Breast epithelium (tissue), 3 donors: ENCODE data around the gene STMN1.

ENCODE experiments used
- CTCF ChIP-seq, 3 donors: fragments of 450-650 bp; IDR thresholded peaks; one replicate each; pipeline ENCODE4 v1.5.1; 2016 to 2017; ENCODE audit warnings: antibody characterized with exemption in 3 of 3, mild to moderate bottlenecking in 3 of 3, moderate library complexity in 3 of 3
- POLR2A ChIP-seq: fragments of 450-650 bp; IDR thresholded peaks from one replicate; pipeline ENCODE4 v1.6.1; 2016; ENCODE audit warnings: antibody characterized with exemption, mild to moderate bottlenecking, moderate library complexity
- POLR2AphosphoS5 ChIP-seq, 3 donors: sonication (generic); formaldehyde crosslinking; IDR thresholded peaks; one replicate each; pipeline ENCODE4 v1.6.1; 2017; ENCODE audit warnings: antibody characterized with exemption in 3 of 3

- TF ChIP-seq CTCF (IDR thresholded peaks at IDR 0.05) (no peak), POLR2A (no peak), POLR2AphosphoS5 (IDR thresholded peaks at IDR 0.05) (no peak)
Observed at GRCh38 chr1:25916460-25916859, 10.2 kb upstream of the STMN1 start.
